HK-2 (cell line): Measurements from ENCODE around the gene PRUNE2.
"Not testable (repeated sequence)": the region's sequence is repeated elsewhere in the genome, so short reads cannot be mapped to it uniquely, and the experiment has no call there.

ENCODE experiments used
- DNase-seq: peaks from one replicate; pipeline ENCODE4 v3.0.0-alpha.2; 2018; ENCODE audit not compliant: unreplicated experiment

PRUNE2 gene

DNA sequence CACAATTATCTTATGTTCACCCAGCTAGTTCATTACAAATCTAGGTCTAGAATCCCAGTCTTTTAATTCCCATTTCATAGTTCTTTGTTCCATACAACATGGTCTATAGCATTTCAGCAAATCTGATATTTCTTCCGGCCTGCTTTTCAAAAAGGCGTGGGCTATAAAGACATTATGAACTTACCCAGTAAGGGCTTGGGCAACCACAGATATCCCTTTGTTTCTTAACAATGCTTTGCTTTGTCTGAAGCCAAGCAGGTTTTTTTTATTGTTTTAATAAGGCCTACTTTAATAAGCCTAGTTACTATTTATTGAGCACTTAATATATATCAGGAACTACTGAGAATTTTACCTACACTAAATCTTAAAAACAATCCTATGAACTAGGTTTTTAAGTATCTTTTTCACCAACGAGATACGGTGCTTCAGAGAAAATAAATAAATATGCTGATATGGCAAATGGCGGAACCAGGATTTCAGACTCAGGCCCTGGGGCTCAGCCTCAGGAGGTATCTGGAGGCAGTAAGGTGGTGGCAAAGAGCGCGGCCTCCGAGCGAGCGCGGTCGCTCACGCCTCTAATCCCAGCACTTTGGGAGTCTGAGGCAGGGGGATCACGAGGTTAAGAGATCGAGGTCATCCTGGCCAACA is 112.0 kb downstream of the PRUNE2 start:
- no peak for DNase-seq

DNA sequence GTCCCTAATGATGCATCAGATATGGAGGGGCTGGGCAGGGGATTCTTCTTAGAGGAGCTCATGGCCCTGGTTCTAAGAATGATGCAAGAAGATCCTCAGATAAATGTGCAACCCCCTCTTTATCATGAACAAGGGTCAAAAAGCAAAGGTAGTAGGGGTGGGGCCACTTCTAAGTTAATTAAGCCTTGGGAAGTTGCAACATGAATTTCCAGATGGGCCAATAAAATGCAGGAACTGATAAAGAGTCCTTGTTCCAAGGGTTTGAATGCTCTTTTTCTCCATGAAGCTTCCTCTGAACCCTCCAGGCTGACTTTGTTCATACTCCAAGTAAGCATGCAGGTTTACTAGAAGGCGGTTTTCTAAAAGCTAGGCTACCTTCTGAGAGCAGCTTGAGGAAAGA is 116.1 kb downstream of the PRUNE2 start:
- no peak for DNase-seq

DNA sequence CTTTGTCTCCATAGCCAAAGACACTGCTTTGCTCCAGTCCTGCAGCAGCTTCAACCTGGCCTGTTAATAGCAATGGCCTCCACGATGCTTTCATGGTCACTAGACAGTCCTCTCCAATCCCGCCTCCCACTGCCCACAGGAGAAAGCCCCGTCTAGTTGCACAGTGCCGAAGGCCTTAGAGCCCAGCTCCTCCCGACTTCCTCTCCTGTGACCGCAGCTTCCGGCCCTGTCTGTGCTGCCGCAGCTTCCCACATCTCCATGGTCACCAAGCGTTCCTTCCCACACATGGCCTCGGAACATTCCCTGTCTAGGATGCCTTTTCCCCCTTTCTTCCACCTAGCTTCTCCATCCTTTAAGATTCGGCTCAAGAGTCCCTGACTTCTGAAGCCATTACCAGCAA is 118.2 kb downstream of the PRUNE2 start:
- DNase-seq: no peak

DNA sequence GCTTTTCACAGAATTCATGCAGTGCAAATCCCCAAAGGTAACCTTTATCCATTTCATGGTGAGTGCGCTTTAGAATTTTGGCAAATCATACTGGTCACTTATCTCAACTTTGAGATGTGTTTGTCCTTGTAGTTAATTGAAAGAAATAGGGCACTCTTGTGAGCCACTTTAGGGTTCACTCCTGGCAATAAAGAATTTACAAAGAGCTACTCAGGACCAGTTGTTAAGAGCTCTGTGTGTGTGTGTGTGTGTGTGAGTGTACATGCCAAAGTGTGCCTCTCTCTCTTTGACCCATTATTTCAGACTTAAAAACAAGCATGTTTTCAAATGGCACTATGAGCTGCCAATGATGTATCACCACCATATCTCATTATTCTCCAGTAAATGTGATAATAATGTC is 120.4 kb downstream of the PRUNE2 start:
- DNase-seq: no peak

DNA sequence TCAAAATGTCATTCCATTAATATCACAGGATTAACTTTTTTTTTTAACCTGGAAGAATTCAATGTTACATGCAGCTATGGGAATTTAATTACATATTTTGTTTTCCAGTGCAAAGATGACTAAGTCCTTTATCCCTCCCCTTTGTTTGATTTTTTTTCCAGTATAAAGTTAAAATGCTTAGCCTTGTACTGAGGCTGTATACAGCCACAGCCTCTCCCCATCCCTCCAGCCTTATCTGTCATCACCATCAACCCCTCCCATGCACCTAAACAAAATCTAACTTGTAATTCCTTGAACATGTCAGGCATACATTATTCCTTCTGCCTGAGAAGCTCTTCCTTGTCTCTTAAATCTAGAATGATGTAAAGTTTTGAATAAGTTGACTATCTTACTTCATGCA is 121.0 kb downstream of the PRUNE2 start:
- DNase-seq: no peak

DNA sequence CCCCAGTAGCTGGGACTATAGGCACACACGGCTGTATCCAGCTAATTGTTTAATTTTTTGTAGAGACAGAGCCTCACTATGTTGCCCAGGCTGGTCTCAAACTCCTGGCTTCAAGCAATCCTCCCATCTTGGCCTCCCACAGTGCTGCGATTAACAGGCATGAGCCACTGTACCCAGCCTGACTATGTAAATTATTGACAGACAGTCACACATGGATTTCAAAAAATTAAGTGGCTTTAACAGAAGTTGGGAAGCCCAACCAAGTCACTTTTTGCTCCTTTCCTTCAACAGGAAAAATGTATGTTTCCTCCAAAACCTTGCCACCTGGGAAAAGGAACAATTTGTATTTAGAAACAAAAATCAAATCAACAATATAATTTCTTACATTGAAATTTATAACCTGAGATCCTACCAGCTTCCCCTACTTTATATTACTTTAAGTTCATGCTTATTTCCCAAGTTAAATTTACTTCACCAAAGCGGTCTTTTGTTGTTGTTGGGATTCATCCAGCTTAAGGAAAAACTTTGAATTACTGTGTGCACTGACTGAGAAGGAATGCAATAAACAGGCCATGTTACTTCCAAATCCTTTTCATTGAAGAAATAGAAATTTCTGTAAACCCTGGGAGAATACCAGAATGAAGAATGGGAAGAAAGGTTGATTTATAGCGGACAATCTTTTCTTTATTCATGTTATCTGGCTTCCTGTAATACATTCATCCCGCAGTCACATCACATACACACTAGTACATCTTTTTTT is 133.0 kb downstream of the PRUNE2 start:
- DNase-seq: no peak

DNA sequence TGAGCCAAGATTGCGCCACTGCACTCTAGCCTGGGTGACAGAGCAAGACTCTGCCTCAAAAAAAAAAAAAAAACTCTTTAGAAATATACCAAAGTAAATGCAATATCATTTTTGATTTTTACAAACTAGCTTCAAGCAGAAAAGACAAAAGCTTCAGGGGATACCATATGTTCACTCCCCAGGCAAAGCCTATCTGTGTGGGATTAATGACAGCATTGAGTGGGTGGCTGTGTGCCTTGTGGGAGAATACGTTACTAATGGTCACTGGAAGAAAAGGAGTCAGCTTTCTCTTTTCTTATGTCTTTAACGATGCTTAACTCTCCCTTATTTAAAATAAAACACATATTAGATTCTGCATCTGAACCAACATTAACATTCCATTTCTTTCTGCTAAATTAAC is 139.8 kb downstream of the PRUNE2 start:
- DNase-seq: no peak

DNA sequence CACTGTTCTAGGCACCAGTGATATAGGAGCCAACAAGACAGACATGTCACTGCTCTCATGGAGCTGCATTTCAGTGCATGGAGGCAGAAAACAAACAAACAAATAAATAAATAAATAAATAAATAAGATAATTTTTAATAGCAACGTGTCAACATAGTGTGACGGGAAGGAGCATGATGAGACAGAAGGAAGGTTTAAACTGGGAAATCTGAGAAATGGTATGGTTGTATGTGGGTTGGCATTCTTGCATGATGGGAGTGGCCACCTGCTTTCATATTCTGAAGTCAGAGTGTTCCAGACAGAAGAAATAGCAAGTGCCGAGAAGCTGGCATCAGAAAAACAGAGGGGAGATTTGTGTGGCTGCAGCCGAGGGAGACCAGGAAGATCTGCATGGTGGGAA is 141.8 kb downstream of the PRUNE2 start, which contains the start of gene PCA3:
Gene PCA3, plus strand, starts transcription at position 301 of the 400 bp plus-strand sequence.
- no peak for DNase-seq

DNA sequence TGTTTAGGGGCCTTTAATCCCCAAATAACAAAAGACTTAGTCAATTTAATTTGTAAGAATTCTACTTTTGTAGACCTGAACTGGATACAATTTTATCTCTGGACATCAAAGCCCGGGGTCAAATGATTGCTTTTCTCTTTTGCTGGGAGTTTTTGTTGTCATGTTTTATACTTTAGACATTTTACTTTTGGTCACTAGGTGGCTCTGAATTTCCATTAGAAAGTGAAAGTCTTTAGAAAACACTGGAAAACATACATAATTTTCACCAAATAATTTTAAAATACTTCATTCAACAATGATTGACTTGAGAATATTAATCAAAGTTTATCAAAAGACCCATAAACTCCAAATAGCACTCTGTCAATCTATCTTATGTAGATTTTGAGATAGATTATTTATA is 144.5 kb downstream of the PRUNE2 start:
- DNase-seq: no peak

DNA sequence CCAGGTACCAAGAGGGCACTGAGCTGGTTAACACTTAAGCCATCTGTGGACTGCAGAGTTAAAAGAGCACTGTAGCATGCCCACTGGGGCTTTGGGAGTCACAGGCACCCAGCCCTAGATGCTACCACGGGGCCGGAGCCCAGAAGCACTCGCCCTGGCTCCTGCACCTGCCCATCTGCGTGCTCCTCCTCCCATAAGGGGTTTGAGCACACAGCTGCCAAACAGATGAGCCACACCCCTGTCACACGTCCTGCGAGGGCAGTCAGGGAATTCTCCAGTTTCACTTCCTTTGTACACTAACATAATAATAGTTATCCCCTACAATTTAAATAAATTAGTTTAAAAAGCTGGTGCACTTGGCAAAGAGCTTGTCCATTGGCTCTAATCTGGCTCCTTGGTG is 146.2 kb downstream of the PRUNE2 start:
- no peak for DNase-seq

DNA sequence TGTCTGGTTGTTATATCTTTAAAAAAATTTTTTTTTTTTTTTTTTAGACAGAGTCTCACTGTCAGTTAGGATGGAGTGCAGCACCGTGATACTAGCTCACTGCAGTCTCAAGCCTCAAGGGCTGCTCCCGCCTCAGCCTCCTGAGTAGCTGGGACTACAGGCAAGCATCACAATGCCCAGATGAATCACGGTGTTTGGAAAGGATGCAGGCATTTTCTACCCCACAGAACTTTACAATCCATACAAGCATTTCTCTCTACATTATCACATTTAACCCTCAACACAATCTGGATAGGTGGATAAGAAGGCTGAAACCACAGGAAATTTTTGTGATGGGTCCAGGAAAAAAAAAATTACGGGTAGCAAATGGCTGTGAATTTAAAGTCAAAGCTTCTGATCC is 147.4 kb downstream of the PRUNE2 start:
- no peak for DNase-seq

DNA sequence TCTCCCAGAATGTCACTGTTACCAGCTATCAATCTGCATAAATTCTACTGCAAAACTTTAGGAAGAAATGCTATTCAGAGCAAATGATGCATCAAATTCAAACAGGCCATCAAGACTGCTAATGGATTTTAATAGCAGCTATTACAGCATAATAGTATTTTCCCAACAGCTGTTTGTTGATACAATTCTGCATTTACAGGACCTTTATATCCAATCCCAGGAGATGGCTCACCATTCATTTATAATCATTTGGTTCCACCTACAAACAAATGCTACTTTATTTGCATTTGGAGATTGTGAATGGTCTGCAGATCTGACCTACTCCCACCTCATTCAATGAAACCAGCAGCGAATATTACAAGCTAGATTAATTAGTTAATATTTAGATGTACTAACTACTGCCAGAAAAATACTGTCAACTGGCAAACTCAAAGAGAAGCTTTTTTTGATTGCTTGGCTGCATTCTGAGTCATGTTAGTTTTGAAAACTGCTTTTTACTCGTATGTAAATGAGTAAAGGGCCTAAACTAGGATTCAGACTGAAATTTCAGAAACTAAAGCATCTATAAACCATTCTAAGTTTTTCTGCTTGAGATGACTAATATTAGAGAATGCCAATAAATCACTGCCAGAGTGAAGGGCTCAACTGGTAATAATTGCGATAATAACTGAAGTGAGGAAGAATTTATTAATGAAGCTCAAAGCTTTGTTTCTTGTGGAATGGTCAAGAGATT is 148.8 kb downstream of the PRUNE2 start:
- no peak for DNase-seq

DNA sequence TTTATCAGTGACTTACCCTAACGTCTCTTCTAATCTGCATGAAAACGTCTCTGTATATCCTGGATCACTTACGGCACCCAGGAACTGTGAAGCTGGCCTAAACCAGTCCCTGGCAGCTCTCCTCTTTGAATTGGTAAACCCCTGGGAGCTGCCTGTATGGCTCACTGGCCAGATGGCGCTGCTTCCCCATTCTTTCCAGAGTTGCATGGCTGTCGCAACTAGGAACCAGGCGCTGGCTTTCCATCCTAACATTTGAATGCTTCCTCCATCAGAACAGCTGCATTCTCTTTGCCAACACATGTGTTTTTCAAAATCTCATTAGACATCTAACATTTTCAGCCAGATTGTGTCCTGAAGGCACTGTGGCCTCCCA is 149.7 kb downstream of the PRUNE2 start:
- DNase-seq: no peak

DNA sequence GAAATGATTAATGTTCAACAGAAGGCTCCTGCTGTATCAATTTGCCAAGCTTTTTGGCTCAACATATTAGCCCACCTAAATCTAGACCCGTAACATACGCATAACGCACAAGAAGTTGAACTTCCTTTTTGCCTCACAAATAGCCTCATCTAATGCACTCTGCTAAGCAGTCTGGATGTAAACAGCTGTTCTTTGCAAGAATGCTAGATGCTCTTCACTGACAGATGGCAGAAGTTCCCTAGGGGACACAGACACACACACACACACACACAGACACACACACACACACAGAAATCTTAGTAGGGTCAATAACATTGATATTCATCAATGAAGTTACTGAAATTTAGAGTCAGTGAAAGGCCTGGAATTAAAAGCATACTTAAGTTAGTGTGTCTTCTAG is 154.9 kb downstream of the PRUNE2 start:
- DNase-seq: no peak

DNA sequence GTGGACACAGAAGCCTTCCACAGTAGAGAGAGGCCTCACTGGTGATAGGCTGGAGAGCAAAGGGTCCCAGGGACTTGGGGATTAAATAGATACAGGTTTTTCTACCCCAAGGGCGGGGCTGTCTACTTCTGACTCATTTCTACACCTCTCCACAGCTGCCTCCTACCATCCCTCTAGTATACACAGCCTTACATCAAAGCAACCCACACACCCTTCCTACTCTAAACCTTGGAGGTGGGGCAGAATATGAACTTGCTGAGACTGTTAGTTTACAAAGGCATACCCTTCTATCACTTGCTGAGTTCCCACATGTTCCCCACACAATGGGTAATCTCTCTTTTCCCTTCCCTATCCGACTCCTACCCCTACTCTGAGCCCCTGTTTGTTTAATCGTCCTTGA is 161.6 kb downstream of the PRUNE2 start:
- DNase-seq: no peak

DNA sequence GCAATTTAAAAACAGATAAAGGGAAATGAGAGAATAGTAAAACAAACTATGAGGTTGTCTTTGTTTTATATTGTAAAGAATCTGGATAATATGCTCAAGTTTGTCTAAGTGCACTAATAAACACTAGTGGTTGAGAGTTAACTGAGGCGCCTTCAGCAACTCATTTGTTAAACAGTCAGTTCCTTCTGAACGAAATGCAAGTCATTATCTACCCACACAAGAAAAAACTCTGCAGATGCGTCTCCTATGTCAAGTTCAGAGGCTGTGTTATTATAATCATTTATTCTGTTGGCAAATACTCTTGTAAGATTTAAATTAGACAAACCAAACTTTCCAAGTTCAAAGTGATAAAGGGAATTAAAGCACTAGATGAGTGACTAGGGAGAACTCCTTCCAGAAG is 162.0 kb downstream of the PRUNE2 start:
- no peak for DNase-seq

DNA sequence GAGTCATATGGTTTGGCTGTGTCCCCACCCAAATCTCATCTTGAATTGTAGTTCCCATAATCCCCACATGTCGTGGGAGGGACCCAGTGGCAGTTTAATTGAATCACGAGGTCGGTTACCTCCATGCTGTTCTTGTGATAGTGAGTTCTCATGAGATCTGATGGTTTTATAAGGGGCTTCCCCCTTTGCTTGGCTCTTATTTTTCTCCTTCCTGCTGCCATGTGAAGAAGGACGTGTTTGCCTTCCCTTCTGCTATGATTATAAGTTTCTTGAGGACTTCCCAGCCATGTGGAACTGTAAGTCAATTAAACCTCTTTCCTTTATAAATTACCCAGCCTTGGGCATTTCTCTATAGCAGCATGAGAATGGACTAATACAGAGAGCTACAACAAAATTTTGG is 163.0 kb downstream of the PRUNE2 start:
- not testable (repeated sequence) for DNase-seq

DNA sequence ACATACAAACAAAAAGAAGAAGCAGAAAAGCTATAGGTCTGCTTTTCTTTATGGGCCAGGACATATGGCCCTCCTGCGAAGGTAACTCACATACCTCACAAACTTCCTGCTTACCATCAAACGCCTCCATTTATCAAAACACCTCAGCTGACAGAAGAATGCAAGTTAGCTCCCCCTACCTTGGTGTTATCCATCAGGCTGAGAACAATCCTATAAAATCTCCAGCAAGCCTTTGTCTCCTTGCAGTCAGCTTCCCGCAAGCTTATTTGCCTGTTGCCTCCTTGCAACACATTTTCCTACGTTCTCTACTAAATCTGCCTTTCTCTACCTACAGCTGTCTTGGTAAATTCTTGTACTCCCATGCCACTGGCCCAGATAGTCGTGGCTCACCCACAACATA is 164.4 kb downstream of the PRUNE2 start:
- DNase-seq: no peak

DNA sequence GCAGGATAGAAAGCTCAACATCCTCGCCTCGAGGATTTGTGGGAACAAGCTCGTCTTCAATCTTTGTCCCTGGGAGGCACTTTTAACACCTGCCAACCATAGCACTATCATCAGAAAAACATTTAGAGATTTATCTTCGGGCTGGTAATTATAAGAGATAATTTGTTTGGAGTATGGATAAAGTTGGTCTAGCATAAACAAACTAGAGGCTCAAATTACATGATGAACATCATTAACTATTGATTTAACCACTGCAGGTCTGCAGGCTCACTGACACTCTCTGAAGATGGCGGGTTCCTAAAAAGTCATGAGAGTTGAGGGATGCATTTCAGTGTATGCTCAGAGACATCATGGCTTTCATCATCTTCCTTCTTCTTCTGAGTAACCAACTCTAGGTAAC is 167.5 kb downstream of the PRUNE2 start:
- no peak for DNase-seq

DNA sequence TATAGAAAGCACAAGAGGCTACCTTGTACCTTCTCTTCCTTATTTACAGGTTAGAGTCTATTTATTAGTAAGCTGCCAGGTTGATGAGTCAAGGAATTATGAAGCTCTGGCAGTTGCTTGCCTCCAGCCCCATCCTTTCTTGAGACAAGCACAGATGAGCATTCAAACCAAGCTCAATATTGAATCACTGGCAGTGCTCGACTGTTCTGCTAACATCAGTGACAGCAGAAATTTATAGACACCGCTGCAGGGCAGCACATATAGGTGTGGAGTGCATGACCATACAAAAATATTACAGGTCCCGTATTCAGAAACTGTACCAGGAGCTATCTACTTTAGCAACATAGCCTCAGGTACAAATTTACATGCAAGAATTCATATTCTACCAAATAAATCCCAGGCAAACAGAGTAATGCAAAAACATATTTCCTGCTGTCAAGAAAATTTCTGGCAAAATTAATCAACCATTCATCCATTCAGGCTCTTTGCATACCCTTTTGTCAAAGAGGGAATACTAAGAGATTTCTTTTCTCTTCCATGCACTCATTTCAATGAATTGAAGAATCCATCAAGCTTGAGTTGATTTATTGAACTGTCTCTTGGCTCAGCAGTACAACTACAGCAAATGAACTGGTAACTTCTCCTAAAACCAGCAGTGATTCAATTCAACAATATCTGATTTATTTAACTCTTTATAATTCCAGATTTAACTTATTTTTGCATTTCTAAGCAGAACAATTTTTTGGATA is 168.6 kb downstream of the PRUNE2 start:
- no peak for DNase-seq

DNA sequence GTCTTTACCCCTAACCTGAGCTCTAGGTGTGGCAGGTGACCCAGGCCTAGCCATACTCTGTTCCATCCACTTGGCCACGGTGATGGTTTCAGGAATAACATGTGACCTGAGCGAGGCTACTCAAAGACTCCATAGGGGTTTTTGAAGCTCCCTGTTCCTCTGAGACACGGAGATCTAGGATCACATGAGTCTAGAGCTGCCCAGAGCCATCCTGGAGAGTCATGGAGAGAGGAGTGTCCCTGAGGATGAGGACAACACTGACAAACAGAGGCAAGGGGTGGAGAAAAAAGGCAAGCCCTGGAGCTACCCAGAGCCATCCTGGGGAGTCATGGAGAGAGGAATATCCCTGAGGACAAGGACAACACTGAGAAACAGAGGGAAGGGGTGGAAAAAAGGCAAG is 171.2 kb downstream of the PRUNE2 start:
- DNase-seq: no peak

DNA sequence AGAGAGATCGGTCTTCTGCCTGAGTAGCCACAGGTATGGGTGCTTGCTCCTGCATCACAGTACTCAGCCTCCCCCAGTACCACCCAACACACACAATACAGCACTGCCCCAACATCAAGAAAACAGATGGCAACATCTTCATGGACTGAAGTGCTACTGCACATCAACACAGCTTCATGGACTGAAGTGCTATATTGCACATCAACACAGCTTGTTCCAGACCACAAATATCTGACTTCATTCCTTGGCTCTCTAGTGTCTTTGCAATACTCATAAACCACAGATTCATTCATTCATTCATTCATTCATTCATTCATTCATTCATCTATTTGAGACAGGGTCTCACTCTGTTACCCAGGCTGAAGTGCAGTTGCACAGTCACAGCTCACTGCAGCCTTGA is 172.8 kb downstream of the PRUNE2 start:
- no peak for DNase-seq
